ENCODE measurements around the gene TRMT2A. TPM values are rescaled to one million over a fixed set of nuclear protein-coding genes. Genes with fewer than 3 reads are reported as not detected.
A peak's percentile ranks its signal among the peaks of the same experiment; 100 is the strongest.

Gene TRMT2A, protein sequence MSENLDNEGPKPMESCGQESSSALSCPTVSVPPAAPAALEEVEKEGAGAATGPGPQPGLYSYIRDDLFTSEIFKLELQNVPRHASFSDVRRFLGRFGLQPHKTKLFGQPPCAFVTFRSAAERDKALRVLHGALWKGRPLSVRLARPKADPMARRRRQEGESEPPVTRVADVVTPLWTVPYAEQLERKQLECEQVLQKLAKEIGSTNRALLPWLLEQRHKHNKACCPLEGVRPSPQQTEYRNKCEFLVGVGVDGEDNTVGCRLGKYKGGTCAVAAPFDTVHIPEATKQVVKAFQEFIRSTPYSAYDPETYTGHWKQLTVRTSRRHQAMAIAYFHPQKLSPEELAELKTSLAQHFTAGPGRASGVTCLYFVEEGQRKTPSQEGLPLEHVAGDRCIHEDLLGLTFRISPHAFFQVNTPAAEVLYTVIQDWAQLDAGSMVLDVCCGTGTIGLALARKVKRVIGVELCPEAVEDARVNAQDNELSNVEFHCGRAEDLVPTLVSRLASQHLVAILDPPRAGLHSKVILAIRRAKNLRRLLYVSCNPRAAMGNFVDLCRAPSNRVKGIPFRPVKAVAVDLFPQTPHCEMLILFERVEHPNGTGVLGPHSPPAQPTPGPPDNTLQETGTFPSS
- 10 to 100 TPM; 16.9 to 38.0 (median 28.2) TPM for total RNA-seq

DNA sequence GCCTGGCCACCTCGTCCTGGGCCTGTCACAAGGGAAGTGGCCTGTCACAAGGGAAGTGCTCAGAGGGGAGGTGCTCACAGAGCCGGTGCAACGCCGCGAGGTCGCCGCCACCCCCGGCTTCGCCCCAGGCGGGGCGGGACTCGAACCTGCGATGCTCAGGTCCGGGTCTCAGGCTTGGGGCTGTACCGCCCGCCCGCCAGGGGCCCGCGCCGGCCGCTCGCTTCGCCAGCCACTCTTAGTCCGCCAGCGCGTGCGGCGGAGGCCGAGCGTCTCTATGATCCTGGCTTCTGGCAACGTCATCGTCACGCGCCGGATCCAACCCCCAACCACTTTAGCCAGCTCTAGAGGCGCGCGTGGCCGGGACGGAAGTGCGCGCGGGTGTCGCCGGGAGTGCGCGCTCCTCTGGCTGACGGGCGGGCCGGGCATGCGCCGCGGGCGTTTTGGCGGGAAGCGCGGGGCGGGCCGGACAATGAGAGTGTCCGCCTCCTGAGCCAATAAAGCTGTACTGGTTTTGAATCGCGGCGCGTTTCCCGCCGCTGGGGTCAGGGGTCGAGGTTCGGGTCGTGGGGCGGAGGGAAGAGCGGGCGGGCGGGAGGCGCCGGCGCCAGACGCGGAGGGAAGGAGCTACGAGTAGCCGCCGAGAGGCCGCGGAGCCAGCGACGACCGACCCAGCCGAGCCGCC lies at the start of gene TRMT2A:
TSS of gene TRMT2A (minus strand) at position 276 of the 682 bp plus-strand sequence. CDS start 320 bp downstream, outside the sequence.
- Histone ChIP-seq H3K27me3 (no peaks in the 10 kb centered on the region), H3K36me3 (peaks cover 0 to 44% of the 10 kb centered on the region in 2 donors), H3K4me1 (peaks cover 28 to 34% of the 10 kb centered on the region in 2 donors), H3K4me3 (peak within 1 kb of the TSS; percentile 79 to 97 (median 86)), H3K27ac (peak within 1 kb of the TSS; percentile 94 to 99 (median 96)), H3K9me3 (no peaks in the 10 kb centered on the region)
- peak; percentile 94 to 98 for DNase-seq
- intact Hi-C loops (cut with DNase I; ENCODE audit: low total_unique reads), result loop anchor here (1.0 to 5.0 kb wide), 4 partner anchors 14 to 135 kb away; partner anchors contain the start of genes TANGO2 and ZDHHC8
- in situ Hi-C loops (cut with MboI; ENCODE audit: low sequenced_read_pairs in 4 of 4), result no loop called here
- peak; percentile 90 to 93 for ATAC-seq
- peak; percentile 76 to 79 for TF ChIP-seq POLR2A (IDR thresholded peaks at IDR 0.05)
- TF ChIP-seq, protein P1, sequence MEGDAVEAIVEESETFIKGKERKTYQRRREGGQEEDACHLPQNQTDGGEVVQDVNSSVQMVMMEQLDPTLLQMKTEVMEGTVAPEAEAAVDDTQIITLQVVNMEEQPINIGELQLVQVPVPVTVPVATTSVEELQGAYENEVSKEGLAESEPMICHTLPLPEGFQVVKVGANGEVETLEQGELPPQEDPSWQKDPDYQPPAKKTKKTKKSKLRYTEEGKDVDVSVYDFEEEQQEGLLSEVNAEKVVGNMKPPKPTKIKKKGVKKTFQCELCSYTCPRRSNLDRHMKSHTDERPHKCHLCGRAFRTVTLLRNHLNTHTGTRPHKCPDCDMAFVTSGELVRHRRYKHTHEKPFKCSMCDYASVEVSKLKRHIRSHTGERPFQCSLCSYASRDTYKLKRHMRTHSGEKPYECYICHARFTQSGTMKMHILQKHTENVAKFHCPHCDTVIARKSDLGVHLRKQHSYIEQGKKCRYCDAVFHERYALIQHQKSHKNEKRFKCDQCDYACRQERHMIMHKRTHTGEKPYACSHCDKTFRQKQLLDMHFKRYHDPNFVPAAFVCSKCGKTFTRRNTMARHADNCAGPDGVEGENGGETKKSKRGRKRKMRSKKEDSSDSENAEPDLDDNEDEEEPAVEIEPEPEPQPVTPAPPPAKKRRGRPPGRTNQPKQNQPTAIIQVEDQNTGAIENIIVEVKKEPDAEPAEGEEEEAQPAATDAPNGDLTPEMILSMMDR (IDR thresholded peaks at IDR 0.05 in 4 of 5, conservative IDR thresholded peaks at IDR 0.05 in 1 of 5), result peak in 2 of 5 experiments; percentile 9 to 10

DNA sequence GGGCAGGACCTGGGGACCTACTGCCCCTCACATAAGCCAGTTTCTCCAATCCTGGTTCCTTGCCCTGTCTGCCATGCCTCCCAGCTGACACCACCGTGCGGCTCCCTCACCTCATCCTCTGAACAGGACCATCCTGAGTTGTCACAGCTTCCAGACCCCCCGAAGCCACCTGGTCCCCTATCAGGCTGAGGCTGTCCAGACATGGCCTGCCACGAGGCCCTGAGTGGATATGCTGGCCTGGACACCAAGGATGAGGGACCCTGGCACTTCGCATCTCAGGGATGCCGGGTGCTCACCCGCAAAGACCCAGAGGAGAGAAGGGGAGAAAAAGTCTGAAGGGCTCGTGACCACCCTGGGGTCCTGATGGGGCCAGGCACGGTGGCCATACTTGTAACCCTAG lies 49.7 kb upstream of the TRMT2A start:
- in situ Hi-C loops (cut with MboI; ENCODE audit: low sequenced_read_pairs in 4 of 4) (no loop called here), intact Hi-C loops (cut with DNase I; ENCODE audit: low total_unique reads) (no loop called here)

DNA sequence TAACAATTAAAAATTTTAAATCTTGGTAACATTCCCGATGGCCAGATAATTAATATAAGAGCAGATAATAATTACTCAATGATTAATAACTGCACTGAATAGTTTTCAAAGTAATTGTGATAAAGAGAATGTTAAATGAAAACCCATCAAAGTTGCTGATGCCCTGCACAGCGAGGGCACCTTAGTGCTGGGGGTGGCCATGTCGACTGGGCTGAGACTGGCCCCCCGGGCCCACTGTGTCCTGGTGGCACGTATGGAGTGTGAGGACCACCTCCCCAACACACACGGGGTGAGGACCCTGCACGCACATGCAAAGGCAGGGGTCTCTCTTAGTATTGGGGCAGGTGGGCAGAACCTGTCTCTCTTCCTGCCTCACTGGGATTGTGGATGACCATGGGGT lies 48.9 kb upstream of the TRMT2A start:
- ATAC-seq (no peak), DNase-seq (no peak)
- H3K4me1 ChIP-seq, result no peaks in the 10 kb centered on the region
- H3K36me3 ChIP-seq, result no peaks in the 10 kb centered on the region
- no peak overlapping the region for H3K27ac ChIP-seq
- TF ChIP-seq, protein P1 (IDR thresholded peaks at IDR 0.05 in 4 of 5, conservative IDR thresholded peaks at IDR 0.05 in 1 of 5), result no peak
- no peak for TF ChIP-seq POLR2A (IDR thresholded peaks at IDR 0.05)
- no peak overlapping the region for H3K4me3 ChIP-seq
- in situ Hi-C loops (cut with MboI; ENCODE audit: low sequenced_read_pairs in 4 of 4), result no loop called here
- H3K27me3 ChIP-seq, result no peaks in the 10 kb centered on the region
- intact Hi-C loops (cut with DNase I; ENCODE audit: low total_unique reads), result no loop called here
- H3K9me3 ChIP-seq, result no peaks in the 10 kb centered on the region

More for the DNA sequence above, 49.7 kb upstream of the TRMT2A start:
- H3K4me3 ChIP-seq, result no peak overlapping the region
- DNase-seq (no peak), ATAC-seq (no peak)
- no peaks in the 10 kb centered on the region for H3K4me1 ChIP-seq
- H3K36me3 ChIP-seq, result no peaks in the 10 kb centered on the region
- TF ChIP-seq, protein P1 (IDR thresholded peaks at IDR 0.05 in 4 of 5, conservative IDR thresholded peaks at IDR 0.05 in 1 of 5), result no peak
- TF ChIP-seq POLR2A (IDR thresholded peaks at IDR 0.05), result no peak
- no peak overlapping the region for H3K27ac ChIP-seq
- no peaks in the 10 kb centered on the region for H3K27me3 ChIP-seq
- H3K9me3 ChIP-seq, result no peaks in the 10 kb centered on the region

DNA sequence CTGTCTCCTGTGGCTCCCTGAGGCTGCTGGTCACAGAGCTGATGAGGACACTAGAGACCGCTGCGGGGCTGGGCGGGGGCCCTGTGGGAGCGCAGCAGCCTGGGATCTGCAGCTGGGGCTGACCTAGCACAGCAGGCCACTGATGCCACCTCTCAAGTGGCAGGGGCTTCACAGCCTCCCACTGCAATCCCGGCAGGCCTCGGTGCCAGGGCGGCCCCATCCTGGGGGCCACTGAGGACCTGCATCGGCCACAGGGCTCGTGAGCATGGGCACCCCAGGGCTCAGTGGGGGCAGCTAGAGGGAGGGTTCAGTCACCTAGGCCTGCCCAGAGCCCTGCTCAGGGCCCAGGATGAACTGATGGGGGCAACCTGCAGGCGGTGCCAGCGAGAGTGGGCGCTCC lies 48.4 kb upstream of the TRMT2A start:
- in situ Hi-C loops (cut with MboI; ENCODE audit: low sequenced_read_pairs in 4 of 4) (no loop called here), intact Hi-C loops (cut with DNase I; ENCODE audit: low total_unique reads) (no loop called here)
- H3K9me3 ChIP-seq, result no peaks in the 10 kb centered on the region
- no peaks in the 10 kb centered on the region for H3K36me3 ChIP-seq
- H3K27me3 ChIP-seq, result no peaks in the 10 kb centered on the region
- no peak for DNase-seq
- no peak for ATAC-seq
- no peak overlapping the region for H3K27ac ChIP-seq
- no peaks in the 10 kb centered on the region for H3K4me1 ChIP-seq
- H3K4me3 ChIP-seq, result no peak overlapping the region
- TF ChIP-seq, protein P1 (IDR thresholded peaks at IDR 0.05 in 4 of 5, conservative IDR thresholded peaks at IDR 0.05 in 1 of 5), result no peak
- TF ChIP-seq POLR2A (IDR thresholded peaks at IDR 0.05), result no peak
